Measurements from ENCODE around the gene HOXB9.

HOXB9 gene

GRCh38 chr17:48639136-48639535 is 13.0 kb upstream of the HOXB9 start:
- no peak for DNase-seq (ENCODE audit: low read depth in 2 of 2)

GRCh38 chr17:48637323-48638260 is 11.4 kb upstream of the HOXB9 start:
- no peak for DNase-seq (ENCODE audit: low read depth in 2 of 2)

- DNase-seq (ENCODE audit: low read depth in 2 of 2), result peak in 1 of 2 donors; percentile 47
Measured at GRCh38 chr17:48636177-48637018, 10.2 kb upstream of the HOXB9 start.

- DNase-seq (ENCODE audit: low read depth in 2 of 2), result no peak
Measured at GRCh38 chr17:48634493-48635208, 8.5 kb upstream of the HOXB9 start.

GRCh38 chr17:48633266-48633677 is 7.1 kb upstream of the HOXB9 start:
- DNase-seq (ENCODE audit: low read depth in 2 of 2), result no peak

- no peak for DNase-seq (ENCODE audit: low read depth in 2 of 2)
Measured at GRCh38 chr17:48632579-48633265, 6.6 kb upstream of the HOXB9 start.

- no peak for DNase-seq (ENCODE audit: low read depth in 2 of 2)
Measured at GRCh38 chr17:48631693-48632578, 5.8 kb upstream of the HOXB9 start.

- no peak for DNase-seq (ENCODE audit: low read depth in 2 of 2)
Measured at GRCh38 chr17:48630925-48631692, 5.0 kb upstream of the HOXB9 start.

- DNase-seq (ENCODE audit: low read depth in 2 of 2), result no peak
Measured at GRCh38 chr17:48630009-48630924, 4.1 kb upstream of the HOXB9 start.

GRCh38 chr17:48629411-48629759 is 3.2 kb upstream of the HOXB9 start:
- no peak for DNase-seq (ENCODE audit: low read depth in 2 of 2)

GRCh38 chr17:48628649-48629410 is 2.7 kb upstream of the HOXB9 start:
- no peak for DNase-seq (ENCODE audit: low read depth in 2 of 2)

- DNase-seq (ENCODE audit: low read depth in 2 of 2), result no peak
Measured at GRCh38 chr17:48627623-48628521, 1.7 kb upstream of the HOXB9 start.

GRCh38 chr17:48627118-48627597 is 1.0 kb upstream of the HOXB9 start:
- no peak for DNase-seq (ENCODE audit: low read depth in 2 of 2)

GRCh38 chr17:48625495-48626244 is 488 bp downstream of the HOXB9 start:
- DNase-seq (ENCODE audit: low read depth in 2 of 2), result no peak

GRCh38 chr17:48624544-48625494 is 1.3 kb downstream of the HOXB9 start:
- DNase-seq (ENCODE audit: low read depth in 2 of 2), result no peak

Data from stimulated activated CD4-positive, alpha-beta T cell treated with anti-CD3 and anti-CD28 coated beads, Interleukin-1b, Interleukin-23, amount 100 ng/mL, for 1 hour (primary cell).